Occipital lobe (tissue), 2 donors: ENCODE measurements around the gene FABP7. TPM values are rescaled to one million over a fixed set of nuclear protein-coding genes. Genes with fewer than 3 reads are reported as not detected.

ENCODE experiments used
- small RNA-seq: library from RNA; depleted of rRNA; stranded (forward); fragments of <200 nt; gene quantifications from one replicate; pipeline ENCODE3, GENCODE V24; 2014
- total RNA-seq: library from RNA; depleted of rRNA; stranded (reverse); fragments of >200 nt; gene quantifications from one replicate; pipeline ENCODE4 v1.2.3, GENCODE V29; 2014

Gene FABP7
- total RNA-seq, 1 donor from 2014 or later: 1,309 TPM

Small RNA genes within 50 kb of the gene (small RNA-seq; reads per million reads assigned to genes)
- 0.09 reads per million for gene RN7SL564P

Other genes starting within 250 kb of the FABP7 start
- 1.7 TPM for gene PKIB, start 169.3 kb upstream of the FABP7 start, total RNA-seq
- gene SMPDL3A, start 9.5 kb downstream of the FABP7 start, total RNA-seq: 20.4 TPM
- gene CLVS2, start 216.5 kb downstream of the FABP7 start, total RNA-seq: 56.1 TPM